T-cell (primary cell): ENCODE measurements around the gene RHOJ. TPM values are rescaled to one million over a fixed set of nuclear protein-coding genes. Genes with fewer than 3 reads are reported as not detected.

Experiments
- ATAC-seq, 4 experiments: fragments of 200-7000 bp in 3 of 4; fragments of 150-1000 bp in 1 of 4; cut with Tn5 transposase; replicated peaks in 1 of 4; 1 replicate in 3 of 4; 2 replicates in 1 of 4; pipeline ENCODE4 v1.10.0; 2021; ENCODE audit warnings: moderate library complexity in 3 of 4, mild to moderate bottlenecking in 2 of 4, moderate number of reproducible peaks in 1 of 4
- CTCF ChIA-PET, 2 donors: fragments of 300-600 bp; sonication (Branson Sonifier 250); formaldehyde crosslinking; loops; one replicate each; lab custom pipeline; 2022; ENCODE audit warnings: antibody characterized with exemption in 2 of 2; lab: Charles Lee
- POLR2A ChIA-PET, 2 donors: fragments of 300-600 bp; sonication (Branson Sonifier 250); formaldehyde crosslinking; loops; one replicate each; lab custom pipeline; 2022; ENCODE audit warnings: antibody characterized with exemption in 2 of 2; lab: Charles Lee
- DNase-seq, 35 experiments: peaks; one replicate each; pipeline versions ENCODE4 v3.0.0 to v3.0.0-alpha.2; 2013 to 2023
- H3K27ac ChIP-seq: one replicate; pipeline ENCODE4 v1.5.1; 2013; ENCODE audit warnings: low read length
- H3K27me3 ChIP-seq, 2 experiments: replicated peaks in 1 of 2; 1 replicate in 1 of 2; 2 replicates in 1 of 2; pipeline versions ENCODE4 v1.6.1 to v1.7.0; 2013; ENCODE audit warnings: low read length in 1 of 2, mixed read lengths in 1 of 2; ENCODE audit not compliant: control insufficient read depth in 2 of 2, insufficient read depth in 2 of 2; ENCODE audit errors: extremely low read depth in 1 of 2
- H3K36me3 ChIP-seq, 2 donors: 1 replicate in 1 of 2; 2 replicates in 1 of 2; pipeline versions ENCODE4 v1.6.1 to v1.7.0; 2013; ENCODE audit warnings: low read length in 1 of 2; ENCODE audit not compliant: control insufficient read depth in 2 of 2, insufficient read depth in 1 of 2; ENCODE audit errors: extremely low read depth in 1 of 2
- H3K4me1 ChIP-seq, 2 experiments: 1 replicate in 1 of 2; 2 replicates in 1 of 2; pipeline versions ENCODE4 v1.6.1 to v1.7.0; 2013; ENCODE audit warnings: low read length in 2 of 2, mixed read lengths in 1 of 2; ENCODE audit not compliant: insufficient read depth in 2 of 2, control insufficient read depth in 1 of 2; ENCODE audit errors: extremely low read depth in 1 of 2
- H3K4me3 ChIP-seq, 2 donors: 1 replicate in 1 of 2; 2 replicates in 1 of 2; pipeline versions ENCODE4 v1.5.1 to v1.7.0; 2013; ENCODE audit warnings: mild to moderate bottlenecking in 2 of 2, low read length in 1 of 2, moderate library complexity in 1 of 2; ENCODE audit not compliant: control insufficient read depth in 1 of 2; ENCODE audit errors: extremely low read depth in 1 of 2
- H3K9me3 ChIP-seq: 2 replicates; pipeline ENCODE4 v1.7.0; 2013
- H3K27ac Mint-ChIP-seq, 2 donors: one replicate each; pipeline ENCODE4 v1.8.0; 2020 to 2021; ENCODE audit warnings: mild to moderate bottlenecking in 2 of 2, mixed read lengths in 2 of 2
- H3K27me3 Mint-ChIP-seq, 2 donors: one replicate each; pipeline ENCODE4 v1.8.0; 2021 to 2022; ENCODE audit warnings: mixed read lengths in 2 of 2
- H3K36me3 Mint-ChIP-seq: one replicate; pipeline ENCODE4 v1.8.0; 2021; ENCODE audit warnings: mixed read lengths
- H3K4me1 Mint-ChIP-seq, 3 donors: one replicate each; pipeline ENCODE4 v1.8.0; 2020 to 2022; ENCODE audit warnings: mixed read lengths in 3 of 3, mild to moderate bottlenecking in 1 of 3
- H3K4me3 Mint-ChIP-seq, 3 donors: one replicate each; pipeline ENCODE4 v1.8.0; 2020 to 2022; ENCODE audit warnings: mild to moderate bottlenecking in 3 of 3, mixed read lengths in 3 of 3, moderate library complexity in 3 of 3
- H3K9me3 Mint-ChIP-seq, 3 donors: one replicate each; pipeline ENCODE4 v1.8.0; 2020 to 2022; ENCODE audit warnings: mixed read lengths in 3 of 3
- WGBS: methylation state at CpG from one replicate; pipeline ENCODE4 v1.1.5; 2013; ENCODE audit warnings: missing lambda C conversion rate; ENCODE audit not compliant: insufficient coverage; 5-methylcytosine and 5-hydroxymethylcytosine counted together
- total RNA-seq, 35 experiments: library from RNA in 6 of 35; stranded (reverse) in 6 of 35; fragments of 120-200 nt in 1 of 35; gene quantifications; one replicate each; pipeline versions ENCODE4 v1.2.1 to v1.2.4 and lab custom pipeline; 2013 to 2026

RHOJ gene
- total RNA-seq, 5 donors from 2014 or later (not counting 1 experiment from before 2014, with no cell fraction given) = not detected

GRCh38 chr14:63167044-63167443 lies 37.2 kb upstream of the RHOJ start:
- Mint-ChIP-seq H3K4me3 (no peak overlapping the region), H3K27ac (no peak overlapping the region), H3K36me3 (no peaks in the 10 kb centered on the region), H3K27me3 (peaks cover 3 to 8% of the 10 kb centered on the region in 2 donors), H3K9me3 (no peaks in the 10 kb centered on the region), H3K4me1 (no peaks in the 10 kb centered on the region)
- Histone ChIP-seq H3K36me3 (no peaks in the 10 kb centered on the region), H3K9me3 (no peaks in the 10 kb centered on the region), H3K4me1 (no peaks in the 10 kb centered on the region), H3K27me3 (peaks cover 0 to under 1% of the 10 kb centered on the region in 2 experiments), H3K27ac (no peak overlapping the region), H3K4me3 (no peak overlapping the region)
- POLR2A ChIA-PET = no interaction called here
- no peak for DNase-seq
- CTCF ChIA-PET = no interaction called here
- no CpG with 5 or more reads among the region's 2 CpGs for WGBS
- ATAC-seq = no peak

- WGBS = no CpG with 5 or more reads among the region's 2 CpGs
- Histone ChIP-seq H3K27ac (no peak overlapping the region), H3K36me3 (no peaks in the 10 kb centered on the region), H3K9me3 (no peaks in the 10 kb centered on the region), H3K4me1 (no peaks in the 10 kb centered on the region), H3K27me3 (no peaks in the 10 kb centered on the region), H3K4me3 (no peak overlapping the region)
- Mint-ChIP-seq H3K4me3 (no peak overlapping the region), H3K4me1 (no peaks in the 10 kb centered on the region), H3K36me3 (no peaks in the 10 kb centered on the region), H3K9me3 (no peaks in the 10 kb centered on the region), H3K27me3 (peaks cover 7 to 9% of the 10 kb centered on the region in 2 donors), H3K27ac (no peak overlapping the region)
- CTCF ChIA-PET = interaction anchor here in 1 of 2 donors (0.6 kb wide), 1 partner anchor 51 kb away, joined by 3 read pairs; no protein-coding TSS in a partner anchor
- POLR2A ChIA-PET = no interaction called here
- peak in 1 of 35 experiments; percentile 2 for DNase-seq
- ATAC-seq = no peak
Observed at GRCh38 chr14:63174760-63175191, 29.5 kb upstream of the RHOJ start.

GRCh38 chr14:63175531-63175930 lies 28.7 kb upstream of the RHOJ start:
- no peak overlapping the region for H3K4me3 ChIP-seq
- POLR2A ChIA-PET = no interaction called here
- no CpG with 5 or more reads among the region's 2 CpGs for WGBS

GRCh38 chr14:63178912-63179311 lies 25.3 kb upstream of the RHOJ start:
- no peak overlapping the region for H3K27ac Mint-ChIP-seq
- ChIA-PET CTCF (no interaction called here), POLR2A (no interaction called here)
- DNase-seq = no peak
- no peak overlapping the region for H3K4me3 ChIP-seq
- no peaks in the 10 kb centered on the region for H3K36me3 ChIP-seq
- no peak overlapping the region for H3K4me3 Mint-ChIP-seq
- WGBS = 90% methylated on average over 2 of the region's 3 CpGs
- peaks cover 0 to 11% (median 0%) of the 10 kb centered on the region in 3 donors for H3K9me3 Mint-ChIP-seq
- ATAC-seq = no peak
- H3K36me3 Mint-ChIP-seq = no peaks in the 10 kb centered on the region
- peaks cover 0 to 6% of the 10 kb centered on the region in 2 donors for H3K27me3 Mint-ChIP-seq
- H3K9me3 ChIP-seq = no peaks in the 10 kb centered on the region
- H3K4me1 Mint-ChIP-seq = no peaks in the 10 kb centered on the region
- no peaks in the 10 kb centered on the region for H3K27me3 ChIP-seq
- no peaks in the 10 kb centered on the region for H3K4me1 ChIP-seq
- no peak overlapping the region for H3K27ac ChIP-seq

More at GRCh38 chr14:63175531-63175930, 28.7 kb upstream of the RHOJ start:
- H3K9me3 Mint-ChIP-seq = no peaks in the 10 kb centered on the region
- no peaks in the 10 kb centered on the region for H3K9me3 ChIP-seq
- H3K27ac ChIP-seq = no peak overlapping the region
- no peak overlapping the region for H3K27ac Mint-ChIP-seq
- no peaks in the 10 kb centered on the region for H3K4me1 Mint-ChIP-seq
- no peak overlapping the region for H3K4me3 Mint-ChIP-seq
- peaks cover 4 to 9% of the 10 kb centered on the region in 2 donors for H3K27me3 Mint-ChIP-seq
- ATAC-seq (no peak), DNase-seq (no peak)
- CTCF ChIA-PET = no interaction called here
- no peaks in the 10 kb centered on the region for H3K36me3 ChIP-seq
- no peaks in the 10 kb centered on the region for H3K36me3 Mint-ChIP-seq
- H3K27me3 ChIP-seq = no peaks in the 10 kb centered on the region
- H3K4me1 ChIP-seq = no peaks in the 10 kb centered on the region

DNA sequence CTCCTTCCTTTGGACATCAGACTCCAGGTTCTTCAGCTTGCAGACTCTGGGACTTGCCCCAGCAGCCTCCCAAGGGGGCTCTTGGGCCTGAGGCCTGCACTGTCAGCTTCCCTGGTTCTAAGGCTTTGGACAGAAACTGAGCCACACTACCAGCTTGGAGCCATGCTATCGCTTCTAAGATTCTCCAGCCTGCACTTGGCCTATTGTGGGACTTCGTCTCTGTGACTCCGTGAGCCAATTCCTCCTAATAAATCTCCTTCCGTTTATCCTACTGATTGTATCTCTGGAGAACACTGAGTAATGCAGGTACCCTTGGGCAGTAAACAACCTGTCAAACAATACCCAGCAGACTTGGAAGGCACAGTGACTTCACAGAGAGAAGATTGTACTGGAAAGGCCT lies 24.9 kb upstream of the RHOJ start:
- Mint-ChIP-seq H3K4me1 (no peaks in the 10 kb centered on the region), H3K36me3 (no peaks in the 10 kb centered on the region), H3K4me3 (no peak overlapping the region), H3K27me3 (peaks cover 0 to 6% of the 10 kb centered on the region in 2 donors), H3K9me3 (peaks cover 0 to 11% (median 0%) of the 10 kb centered on the region in 3 donors), H3K27ac (no peak overlapping the region)
- ChIA-PET POLR2A (no interaction called here), CTCF (no interaction called here)
- ATAC-seq = no peak
- WGBS = 90% methylated on average over 2 of the region's 4 CpGs
- H3K4me3 ChIP-seq = no peak overlapping the region
- no peaks in the 10 kb centered on the region for H3K36me3 ChIP-seq
- H3K4me1 ChIP-seq = no peaks in the 10 kb centered on the region
- H3K9me3 ChIP-seq = no peaks in the 10 kb centered on the region
- no peak overlapping the region for H3K27ac ChIP-seq
- H3K27me3 ChIP-seq = no peaks in the 10 kb centered on the region
- DNase-seq = no peak

DNA sequence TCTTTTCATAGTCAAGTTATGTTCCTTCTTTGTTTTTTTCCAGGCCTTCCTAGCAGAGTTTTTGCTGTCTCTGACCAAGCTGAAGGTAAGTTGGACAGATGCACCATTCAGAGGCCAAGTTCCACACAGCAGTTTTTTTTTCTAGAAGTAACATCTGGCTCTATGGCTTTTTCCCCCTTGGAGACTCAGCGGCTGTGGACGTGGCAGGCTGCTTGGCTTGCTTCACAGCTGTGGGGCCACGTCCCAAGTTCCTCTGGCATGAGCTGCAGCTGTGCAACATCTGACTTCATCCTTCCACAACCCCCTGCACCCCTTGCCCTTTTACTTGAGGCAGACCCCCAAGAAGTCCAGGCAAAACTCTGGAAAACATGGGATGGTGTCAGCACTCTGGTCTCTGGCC lies 24.2 kb upstream of the RHOJ start:
- whole genome bisulfite sequencing = 84% methylated on average over 3 of the region's 3 CpGs
- H3K27me3 Mint-ChIP-seq = peaks cover 0 to 6% of the 10 kb centered on the region in 2 donors
- Histone ChIP-seq H3K27ac (no peak overlapping the region), H3K9me3 (no peaks in the 10 kb centered on the region), H3K36me3 (no peaks in the 10 kb centered on the region), H3K27me3 (no peaks in the 10 kb centered on the region), H3K4me3 (no peak overlapping the region), H3K4me1 (no peaks in the 10 kb centered on the region)
- H3K4me3 Mint-ChIP-seq = no peak overlapping the region
- H3K27ac Mint-ChIP-seq = no peak overlapping the region
- no peaks in the 10 kb centered on the region for H3K4me1 Mint-ChIP-seq
- DNase-seq = no peak
- ChIA-PET POLR2A (no interaction called here), CTCF (no interaction called here)
- H3K36me3 Mint-ChIP-seq = no peaks in the 10 kb centered on the region
- H3K9me3 Mint-ChIP-seq = peaks cover 0 to 11% (median 0%) of the 10 kb centered on the region in 3 donors
- ATAC-seq = no peak

DNA sequence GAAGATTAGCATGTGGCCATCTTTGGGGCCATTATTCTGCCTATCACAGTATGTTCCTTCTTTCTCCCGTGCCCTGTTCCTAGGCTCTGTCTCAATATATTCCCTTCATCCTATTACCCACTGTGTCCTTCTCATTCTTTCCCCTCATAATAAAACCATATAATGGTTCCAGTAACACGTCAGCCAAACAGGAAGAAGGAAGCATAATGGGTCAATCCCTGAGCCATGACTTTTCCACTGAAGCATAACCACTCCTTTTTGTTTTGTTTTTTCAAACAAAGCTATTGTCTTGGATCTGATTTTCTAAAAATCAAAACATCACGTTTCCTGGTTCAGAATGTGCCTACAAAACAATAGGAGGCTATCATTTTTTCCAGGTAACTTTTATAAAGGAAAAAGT lies 21.3 kb upstream of the RHOJ start:
- H3K9me3 ChIP-seq = no peaks in the 10 kb centered on the region
- no peaks in the 10 kb centered on the region for H3K27me3 ChIP-seq
- Mint-ChIP-seq H3K4me1 (no peaks in the 10 kb centered on the region), H3K4me3 (no peak overlapping the region), H3K36me3 (no peaks in the 10 kb centered on the region), H3K27ac (no peak overlapping the region), H3K9me3 (peaks cover 0 to 11% (median 0%) of the 10 kb centered on the region in 3 donors), H3K27me3 (peaks cover 0 to 6% of the 10 kb centered on the region in 2 donors)
- no peak overlapping the region for H3K27ac ChIP-seq
- CTCF ChIA-PET = no interaction called here
- no peak for DNase-seq
- 38% methylated on average over 2 of the region's 3 CpGs for WGBS
- no peaks in the 10 kb centered on the region for H3K36me3 ChIP-seq
- POLR2A ChIA-PET = no interaction called here
- no peak for ATAC-seq
- no peak overlapping the region for H3K4me3 ChIP-seq
- H3K4me1 ChIP-seq = no peaks in the 10 kb centered on the region
